HepG2 (cell line): ENCODE data around the gene MARCHF6. TPM values are rescaled to one million over a fixed set of nuclear protein-coding genes. Genes with fewer than 3 reads are reported as not detected.

ENCODE experiments used
- ARID4A ChIP-seq: sonication (generic); formaldehyde crosslinking; IDR thresholded peaks from 2 replicates; pipeline ENCODE4 v1.5.0; 2020; ENCODE audit warnings: mild to moderate bottlenecking, missing genetic modification reagents, borderline replicate concordance
- ATF2 ChIP-seq: sonication (generic); formaldehyde crosslinking; IDR thresholded peaks from 2 replicates; pipeline ENCODE4 v1.4.0; 2020; ENCODE audit warnings: missing genetic modification reagents
- ATF4 ChIP-seq, 2 experiments: fragments of 450-650 bp in 1 of 2; sonication (generic) in 1 of 2; formaldehyde crosslinking; IDR thresholded peaks; 2 replicates each; pipeline versions ENCODE4 v1.5.0 to v1.8.0; 2020 to 2022; ENCODE audit warnings: mild to moderate bottlenecking in 1 of 2, missing genetic modification reagents in 1 of 2
- HOXA3 ChIP-seq: sonication (generic); formaldehyde crosslinking; IDR thresholded peaks from 2 replicates; pipeline ENCODE4 v1.5.0; 2020; ENCODE audit warnings: missing genetic modification reagents
- HOXA9 ChIP-seq: sonication (generic); formaldehyde crosslinking; IDR thresholded peaks from 2 replicates; pipeline ENCODE4 v1.8.1; 2022; ENCODE audit warnings: missing genetic modification reagents, mild to moderate bottlenecking, moderate library complexity, borderline replicate concordance
- KAT8 ChIP-seq: IDR thresholded peaks from 2 replicates; pipeline ENCODE4 v1.6.1; 2016; ENCODE audit warnings: missing genetic modification reagents, missing compliant biosample characterization
- MXD1 ChIP-seq: sonication (generic); formaldehyde crosslinking; IDR thresholded peaks from 2 replicates; pipeline ENCODE4 v1.4.0; 2020; ENCODE audit warnings: mild to moderate bottlenecking, missing genetic modification reagents
- PHF8 ChIP-seq: sonication (generic); formaldehyde crosslinking; IDR thresholded peaks from 2 replicates; pipeline ENCODE4 v1.5.0; 2020; ENCODE audit warnings: missing genetic modification reagents
- POLR2A ChIP-seq, 2 experiments: IDR thresholded peaks; 2 replicates each; pipeline ENCODE4 v1.6.1; 2011; ENCODE audit warnings: low read depth in 2 of 2, low read length in 2 of 2, mild to moderate bottlenecking in 1 of 2, moderate library complexity in 1 of 2; ENCODE audit not compliant: insufficient read depth in 1 of 2
- RCOR2 ChIP-seq: IDR thresholded peaks from 2 replicates; pipeline ENCODE4 v1.6.1; 2016; ENCODE audit warnings: missing biosample characterization, missing genetic modification reagents
- RELA ChIP-seq: sonication (generic); formaldehyde crosslinking; IDR thresholded peaks from 2 replicates; pipeline ENCODE4 v1.4.0; 2020; ENCODE audit warnings: missing genetic modification reagents
- RXRA ChIP-seq: sonication (generic); formaldehyde crosslinking; IDR thresholded peaks from 2 replicates; pipeline ENCODE4 v1.5.1; 2020; ENCODE audit warnings: missing genetic modification reagents
- SAP130 ChIP-seq: IDR thresholded peaks from 2 replicates; pipeline ENCODE4 v1.6.1; 2016; ENCODE audit warnings: low read depth
- SSRP1 ChIP-seq: IDR thresholded peaks from 2 replicates; pipeline ENCODE4 v1.6.1; 2016; ENCODE audit warnings: control low read depth
- THAP9 ChIP-seq: sonication (generic); formaldehyde crosslinking; IDR thresholded peaks from 2 replicates; pipeline ENCODE4; 2020; ENCODE audit warnings: missing genetic modification reagents, mild to moderate bottlenecking, borderline replicate concordance
- ZNF225 ChIP-seq: sonication (generic); formaldehyde crosslinking; IDR thresholded peaks from 2 replicates; pipeline ENCODE4 v1.4.0; 2020; ENCODE audit warnings: mild to moderate bottlenecking, missing genetic modification reagents
- ZNF34 ChIP-seq: sonication (generic); formaldehyde crosslinking; IDR thresholded peaks from 2 replicates; pipeline ENCODE4 v1.4.0; 2020; ENCODE audit warnings: mild to moderate bottlenecking, missing genetic modification reagents, borderline replicate concordance
- ZNF878 ChIP-seq: sonication (generic); formaldehyde crosslinking; IDR thresholded peaks from 2 replicates; pipeline ENCODE4 v1.8.1; 2023; ENCODE audit warnings: mild to moderate bottlenecking, missing genetic modification reagents, moderate library complexity
- ZSCAN31 ChIP-seq: sonication (generic); formaldehyde crosslinking; IDR thresholded peaks from 2 replicates; pipeline ENCODE4 v1.5.0; 2020; ENCODE audit warnings: low read depth, mild to moderate bottlenecking, missing genetic modification reagents
- polyA plus RNA-seq, 8 experiments: library from polyadenylated mRNA; depleted of rRNA in 3 of 8; stranded (reverse) in 7 of 8; unstranded in 1 of 8; fragments of >200 nt; fragmentation: Illumina TruSeq in 4 of 8; extraction: Trizol in 4 of 8; gene quantifications; 2 replicates each; pipeline versions ENCODE4 v1.2.1 to v1.2.3, GENCODE V29; 2011 to 2016; ENCODE audit warnings: low read depth in 4 of 8, missing spikeins in 1 of 8, mixed read lengths in 1 of 8; ENCODE audit not compliant: insufficient read depth in 1 of 8
- total RNA-seq, 5 experiments: library from RNA; depleted of rRNA; stranded (reverse); fragments of >200 nt; fragmentation: Illumina TruSeq; extraction: Trizol; gene quantifications; 2 replicates each; pipeline ENCODE4 v1.2.3, GENCODE V29; 2016; ENCODE audit warnings: low read depth in 1 of 5

Gene MARCHF6
- total and polyA plus RNA-seq, 2 of the 13 experiments (the other 11 are each of a cell fraction or from before 2014, with no cell fraction given): 48.6 to 107 TPM

GRCh38 chr5:10307206-10308148 lies 46.0 kb upstream of the MARCHF6 start, which contains the start of gene CMBL (continued):
- TF ChIP-seq ARID4A (CRISPR knock-in tag): peak; percentile 52; the same call in 1 of the 2 replicates
- TF ChIP-seq ATF2 (CRISPR knock-in tag): 0 out of 2 replicates have a peak, but pooled peaks have one; percentile 11
- no peak for TF ChIP-seq RCOR2 (CRISPR knock-in tag)
- TF ChIP-seq HOXA3: peak; percentile 57
- TF ChIP-seq KAT8: peak; percentile 33; the same call in 1 of the 2 replicates
- peak; percentile 85 for TF ChIP-seq ZNF225 (CRISPR knock-in tag)
- peak; percentile 61 for TF ChIP-seq SAP130 (CRISPR knock-in tag)
- peak; percentile 56; the same call in 1 of the 2 replicates for TF ChIP-seq RXRA (CRISPR knock-in tag)
- peak; percentile 94 for TF ChIP-seq PHF8 (CRISPR knock-in tag)
- TF ChIP-seq ATF4 (CRISPR knock-in tag; IDR thresholded peaks at IDR 0.05): 0 out of 4 replicates have a peak, but pooled peaks of 1 of the 2 experiments have one; percentile 13
- TF ChIP-seq HOXA9 (CRISPR knock-in tag): peak; percentile 68; the same call in 1 of the 2 replicates
- 0 out of 2 replicates have a peak, but pooled peaks have one; percentile 47 for TF ChIP-seq THAP9 (CRISPR knock-in tag)
- TF ChIP-seq MXD1 (CRISPR knock-in tag): 0 out of 2 replicates have a peak, but pooled peaks have one; percentile 27
- peak; percentile 51; the same call in 1 of the 2 replicates for TF ChIP-seq SSRP1 (CRISPR knock-in tag)
- peak; percentile 31; the same call in 1 of the 2 replicates for TF ChIP-seq ZNF34 (CRISPR knock-in tag)
- TF ChIP-seq ZSCAN31: peak; percentile 82
- no peak for TF ChIP-seq ZNF878 (CRISPR knock-in tag)
- peak in 1 of 2 experiments; percentile 51; a peak in 2 of 4 replicates for TF ChIP-seq POLR2A (IDR thresholded peaks at IDR 0.05; ENCODE audit: insufficient read depth in 1 of 2, low read depth in 2 of 2, low read length in 2 of 2)
- no peak for TF ChIP-seq RELA (CRISPR knock-in tag)
